HepG2 (cell line): ENCODE measurements around the gene IGFALS. TPM values are rescaled to one million over a fixed set of nuclear protein-coding genes. Genes with fewer than 3 reads are reported as not detected.

Experiments
- CREB3 ChIP-seq: sonication (generic); formaldehyde crosslinking; IDR thresholded peaks from 2 replicates; pipeline ENCODE4 v1.5.0; 2020; ENCODE audit warnings: missing genetic modification reagents
- DR1 ChIP-seq: sonication (generic); formaldehyde crosslinking; IDR thresholded peaks from 2 replicates; pipeline ENCODE4 v1.8.0; 2021; ENCODE audit warnings: mild to moderate bottlenecking, missing genetic modification reagents, inconsistent platforms
- HDAC6 ChIP-seq: fragments of 200-600 bp; sonication (generic); IDR thresholded peaks from 2 replicates; pipeline ENCODE4 v1.7.0; 2017; ENCODE audit warnings: mild to moderate bottlenecking, antibody characterized with exemption, low read length, low read depth
- KLF16 ChIP-seq, 2 experiments: sonication (generic) in 1 of 2; formaldehyde crosslinking in 1 of 2; IDR thresholded peaks; 2 replicates each; pipeline versions ENCODE4 v1.6.1 to v1.8.0; 2016 to 2023; ENCODE audit warnings: missing genetic modification reagents in 2 of 2, missing compliant biosample characterization in 1 of 2
- NFE2L2 ChIP-seq: fragments of 150-350 bp; IDR thresholded peaks from 2 replicates; pipeline ENCODE4 v1.6.1; 2014; ENCODE audit warnings: low read length
- NFKBIZ ChIP-seq: IDR thresholded peaks from 2 replicates; pipeline ENCODE4 v1.6.1; 2018; ENCODE audit warnings: missing genetic modification reagents, missing compliant biosample characterization
- NR1H2 ChIP-seq: sonication (generic); formaldehyde crosslinking; IDR thresholded peaks from 2 replicates; pipeline ENCODE4 v1.8.1; 2022; ENCODE audit warnings: low read depth, missing genetic modification reagents, borderline replicate concordance
- NR2F2 ChIP-seq: IDR thresholded peaks from 2 replicates; pipeline ENCODE4 v1.6.1; 2012; ENCODE audit warnings: low read depth, inconsistent platforms, borderline replicate concordance
- PHF21A ChIP-seq: sonication (generic); formaldehyde crosslinking; IDR thresholded peaks from 2 replicates; pipeline ENCODE4 v1.5.0; 2020; ENCODE audit warnings: mild to moderate bottlenecking, missing genetic modification reagents
- PRDM4 ChIP-seq: sonication (generic); formaldehyde crosslinking; IDR thresholded peaks from 2 replicates; pipeline ENCODE4 v1.9.0; 2021; ENCODE audit warnings: missing genetic modification reagents, borderline replicate concordance
- SOX13 ChIP-seq, 3 experiments: fragments of 450-650 bp in 1 of 3; sonication (generic) in 1 of 3; formaldehyde crosslinking in 1 of 3; IDR thresholded peaks in 2 of 3; conservative IDR thresholded peaks in 1 of 3; 2 replicates each; pipeline versions ENCODE4 v1.5.0 to v1.6.1; 2016 to 2020; ENCODE audit warnings: antibody characterized with exemption in 1 of 3, mild to moderate bottlenecking in 1 of 3, missing compliant biosample characterization in 1 of 3, missing genetic modification reagents in 1 of 3, moderate library complexity in 1 of 3
- TP53 ChIP-seq: sonication (generic); formaldehyde crosslinking; conservative IDR thresholded peaks from 2 replicates; pipeline ENCODE4 v1.4.0; 2020; ENCODE audit warnings: missing genetic modification reagents
- ZFX ChIP-seq: sonication (generic); formaldehyde crosslinking; IDR thresholded peaks from 2 replicates; pipeline ENCODE4 v1.4.0; 2020; ENCODE audit warnings: mild to moderate bottlenecking, low read depth, missing genetic modification reagents, moderate library complexity
- ZFY ChIP-seq: sonication (generic); formaldehyde crosslinking; IDR thresholded peaks from 2 replicates; pipeline ENCODE4 v1.4.0; 2020; ENCODE audit warnings: missing genetic modification reagents
- ZNF281 ChIP-seq: sonication (generic); formaldehyde crosslinking; IDR thresholded peaks from 2 replicates; pipeline ENCODE4 v1.4.0; 2020; ENCODE audit warnings: missing genetic modification reagents, borderline replicate concordance
- ZNF468 ChIP-seq: sonication (generic); formaldehyde crosslinking; IDR thresholded peaks from 2 replicates; pipeline ENCODE4 v1.8.0; 2022; ENCODE audit warnings: mild to moderate bottlenecking, moderate library complexity, missing genetic modification reagents
- ZNF609 ChIP-seq: sonication (generic); formaldehyde crosslinking; IDR thresholded peaks from 2 replicates; pipeline ENCODE4 v1.4.0; 2020; ENCODE audit warnings: mild to moderate bottlenecking, missing genetic modification reagents, borderline replicate concordance
- ZNF672 ChIP-seq: sonication (generic); formaldehyde crosslinking; IDR thresholded peaks from 2 replicates; pipeline ENCODE4 v1.8.1; 2022; ENCODE audit warnings: missing genetic modification reagents
- polyA plus RNA-seq, 8 experiments: library from polyadenylated mRNA; depleted of rRNA in 3 of 8; stranded (reverse) in 7 of 8; unstranded in 1 of 8; fragments of >200 nt; fragmentation: Illumina TruSeq in 4 of 8; extraction: Trizol in 4 of 8; gene quantifications; 2 replicates each; pipeline versions ENCODE4 v1.2.1 to v1.2.3, GENCODE V29; 2011 to 2016; ENCODE audit warnings: low read depth in 4 of 8, missing spikeins in 1 of 8, mixed read lengths in 1 of 8; ENCODE audit not compliant: insufficient read depth in 1 of 8
- total RNA-seq, 5 experiments: library from RNA; depleted of rRNA; stranded (reverse); fragments of >200 nt; fragmentation: Illumina TruSeq; extraction: Trizol; gene quantifications; 2 replicates each; pipeline ENCODE4 v1.2.3, GENCODE V29; 2016; ENCODE audit warnings: low read depth in 1 of 5

Gene IGFALS
- total and polyA plus RNA-seq, 2 of the 13 experiments (the other 11 are each of a cell fraction or from before 2014, with no cell fraction given), result 0.34 to 2.4 TPM

- TF ChIP-seq NR1H2 (CRISPR knock-in tag) (0 out of 2 replicates have a peak, but pooled peaks have one; percentile 41), SOX13 (IDR thresholded peaks at IDR 0.05) (no peak), SOX13 (CRISPR knock-in tag; conservative IDR thresholded peaks at IDR 0.05 in 1 of 2, IDR thresholded peaks at IDR 0.05 in 1 of 2) (peak in 1 of 2 experiments; percentile 45; a peak in 2 of 4 replicates), CREB3 (CRISPR knock-in tag) (no peak), ZNF672 (no peak), HDAC6 (no peak), NR2F2 (0 out of 2 replicates have a peak, but pooled peaks have one; percentile 31), ZNF609 (CRISPR knock-in tag) (peak; percentile 70), PHF21A (peak; percentile 54; the same call in 1 of the 2 replicates), ZFY (CRISPR knock-in tag) (peak; percentile 53), KLF16 (CRISPR knock-in tag; IDR thresholded peaks at IDR 0.05) (peak in 1 of 2 experiments; percentile 39; a peak in 1 of 4 replicates), TP53 (CRISPR knock-in tag) (no peak), ZNF468 (no peak), PRDM4 (CRISPR knock-in tag) (no peak), NFE2L2 (no peak), ZFX (CRISPR knock-in tag) (peak; percentile 64), DR1 (CRISPR knock-in tag) (peak; percentile 69), NFKBIZ (CRISPR knock-in tag) (no peak), ZNF281 (peak; percentile 81)
These were observed 841 bp upstream of the IGFALS start (continued) for GRCh38 chr16:1794221-1794871.
